ENCODE data around the gene JAK2.
"Not testable (repeated sequence)": the region's sequence is repeated elsewhere in the genome, so short reads cannot be mapped to it uniquely, and the experiment has no call there.

JAK2 gene

DNA sequence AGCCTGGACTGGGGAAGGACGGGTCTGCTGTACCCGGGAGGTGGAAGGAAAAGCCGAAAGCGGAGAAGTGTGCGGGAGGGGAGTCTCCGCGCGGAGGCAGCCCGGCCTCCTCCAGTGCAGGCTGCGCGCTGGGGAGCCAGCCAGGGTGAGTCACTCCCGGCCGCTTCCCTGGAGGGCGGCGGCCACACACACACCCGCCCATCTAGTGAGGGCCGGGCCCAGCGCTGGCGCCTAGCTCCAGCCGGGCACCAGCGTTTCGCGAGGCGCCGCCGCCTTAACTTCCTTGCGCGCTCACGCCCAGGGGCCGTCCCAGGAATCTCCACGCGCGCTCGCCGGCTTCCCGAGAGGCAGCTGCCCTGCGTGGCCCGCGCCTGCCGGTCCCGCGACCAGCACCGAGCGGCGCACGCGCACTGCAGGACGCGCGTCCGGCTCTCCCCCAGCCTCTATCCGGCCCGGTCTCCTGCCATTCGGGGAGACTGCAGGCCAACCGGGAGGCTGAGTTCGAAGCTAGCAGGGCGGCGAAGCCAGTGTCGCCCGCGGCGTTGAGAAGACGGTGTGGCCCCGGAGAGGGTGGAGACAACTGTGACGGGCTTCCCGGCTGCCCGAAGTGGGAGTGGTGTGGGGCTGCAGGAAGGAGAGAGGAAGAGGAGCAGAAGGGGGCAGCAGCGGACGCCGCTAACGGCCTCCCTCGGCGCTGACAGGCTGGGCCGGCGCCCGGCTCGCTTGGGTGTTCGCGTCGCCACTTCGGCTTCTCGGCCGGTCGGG is at the start of gene JAK2:
JAK2 (plus strand) TSS at position 652 of the 765 bp plus-strand sequence. CDS start 36,716 bp downstream, outside the sequence.
- DNase-seq (ENCODE audit: insufficient read length, low spot score) (peak; percentile 75), FAIRE-seq (peak; percentile 91)
- peak; percentile 50; the same call in 1 of the 2 replicates for TF ChIP-seq POLR2A (IDR thresholded peaks at IDR 0.05; ENCODE audit: low read depth, low read length)

DNA sequence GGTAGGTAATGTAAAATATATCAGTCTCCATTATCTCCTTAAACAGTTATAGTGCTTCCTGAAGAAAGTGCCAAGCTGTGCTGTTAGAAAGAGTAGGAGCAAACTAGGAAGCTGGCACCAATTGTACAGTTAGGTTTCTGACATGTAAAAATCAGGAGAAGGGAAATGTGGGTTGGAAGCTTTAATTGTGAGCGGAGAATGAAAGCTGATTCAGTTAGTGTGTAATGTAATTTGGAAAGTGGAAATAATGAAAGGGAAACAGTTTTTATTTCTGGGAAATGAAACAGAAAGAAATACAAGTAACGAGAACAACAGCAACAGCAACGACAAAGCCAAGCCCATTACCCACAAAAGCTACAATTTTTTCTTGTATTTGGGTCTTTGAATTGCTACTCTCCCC is 48.8 kb upstream of the JAK2 start:
- FAIRE-seq (no peak), DNase-seq (ENCODE audit: insufficient read length, low spot score) (no peak)
- no peak for TF ChIP-seq POLR2A (IDR thresholded peaks at IDR 0.05; ENCODE audit: low read depth, low read length)

DNA sequence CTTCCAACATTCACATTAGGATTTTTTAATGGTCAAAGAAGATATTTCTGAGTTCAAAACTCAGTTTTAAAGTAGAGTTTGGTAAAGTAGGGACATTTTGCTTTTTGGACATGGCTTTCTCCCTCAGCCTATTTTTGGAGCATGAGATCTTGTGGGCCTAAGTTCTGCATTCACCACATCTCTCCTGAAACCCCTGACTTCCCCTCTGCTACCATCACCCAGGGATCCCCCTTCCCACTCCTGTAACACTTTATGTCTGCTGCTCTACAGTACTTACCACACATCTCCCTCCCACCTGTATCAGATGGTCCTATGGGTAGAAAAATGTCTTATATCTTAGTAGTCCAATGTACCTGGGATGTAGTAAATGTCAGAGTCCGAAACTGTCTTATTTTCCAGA is 48.2 kb upstream of the JAK2 start:
- DNase-seq (ENCODE audit: insufficient read length, low spot score): no peak
- TF ChIP-seq POLR2A (IDR thresholded peaks at IDR 0.05; ENCODE audit: low read depth, low read length): no peak
- no peak for FAIRE-seq

DNA sequence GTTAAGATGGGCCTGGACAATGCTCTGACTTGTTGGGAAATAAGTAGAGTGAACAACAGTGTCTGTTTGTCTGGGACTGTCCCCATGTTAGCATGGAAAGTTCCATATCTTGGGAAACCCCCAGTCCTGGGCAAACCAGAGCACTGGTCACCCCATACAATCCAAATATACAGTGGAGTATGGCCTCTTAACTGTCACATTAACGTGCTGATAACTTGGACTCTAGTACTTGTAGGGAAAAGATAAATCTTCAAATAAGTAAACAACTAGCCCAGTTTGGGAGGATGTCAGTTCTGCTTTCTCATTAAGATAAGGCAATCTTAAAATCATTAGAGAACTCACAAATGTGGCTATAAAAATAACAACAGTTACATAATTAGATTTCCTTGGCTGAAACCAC is 47.6 kb upstream of the JAK2 start:
- FAIRE-seq: no peak
- TF ChIP-seq POLR2A (IDR thresholded peaks at IDR 0.05; ENCODE audit: low read depth, low read length): no peak
- no peak for DNase-seq (ENCODE audit: insufficient read length, low spot score)

DNA sequence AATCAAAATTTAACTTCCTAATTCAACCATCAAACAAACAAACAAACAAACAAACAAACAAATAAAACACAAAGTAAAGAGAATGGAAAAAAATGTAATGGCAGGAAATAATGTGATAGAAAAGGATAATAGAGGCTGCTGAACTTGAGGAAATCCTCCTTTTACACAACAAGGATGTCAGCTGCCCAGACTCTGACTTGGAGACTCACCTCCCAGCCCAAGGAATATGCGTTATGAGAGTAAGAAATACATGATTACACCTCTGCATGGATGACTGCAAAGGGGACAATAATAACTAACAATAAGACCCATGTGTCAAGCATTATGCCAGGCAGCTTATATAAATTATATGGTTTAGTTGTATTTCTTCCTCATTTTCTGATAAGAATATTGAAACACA is 46.6 kb upstream of the JAK2 start:
- DNase-seq (ENCODE audit: insufficient read length, low spot score): no peak
- no peak for TF ChIP-seq POLR2A (IDR thresholded peaks at IDR 0.05; ENCODE audit: low read depth, low read length)
- FAIRE-seq: peak; percentile 45

DNA sequence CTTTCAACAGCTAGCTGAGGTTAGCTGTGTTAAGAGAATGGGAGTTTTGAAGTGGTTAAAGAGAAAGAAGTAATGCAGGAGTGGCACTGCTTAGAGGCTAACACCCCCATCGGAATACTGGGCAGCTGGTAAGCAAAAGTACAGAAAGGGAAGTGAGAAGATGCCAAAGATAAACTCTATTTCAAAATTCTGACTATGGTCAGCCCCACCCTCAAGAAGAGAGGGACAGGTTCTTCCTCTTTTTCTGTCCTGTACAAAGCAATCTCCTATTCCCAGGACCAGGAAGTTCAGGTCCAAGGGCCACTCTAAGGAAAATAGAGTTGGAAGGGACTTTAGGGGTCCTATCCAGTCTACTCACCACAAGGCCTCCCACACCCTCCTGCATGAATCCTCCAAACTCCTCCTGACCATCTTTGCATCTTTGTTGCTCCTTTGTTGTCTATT is 45.9 kb upstream of the JAK2 start:
- no peak for TF ChIP-seq POLR2A (IDR thresholded peaks at IDR 0.05; ENCODE audit: low read depth, low read length)
- no peak for DNase-seq (ENCODE audit: insufficient read length, low spot score)
- FAIRE-seq: no peak

DNA sequence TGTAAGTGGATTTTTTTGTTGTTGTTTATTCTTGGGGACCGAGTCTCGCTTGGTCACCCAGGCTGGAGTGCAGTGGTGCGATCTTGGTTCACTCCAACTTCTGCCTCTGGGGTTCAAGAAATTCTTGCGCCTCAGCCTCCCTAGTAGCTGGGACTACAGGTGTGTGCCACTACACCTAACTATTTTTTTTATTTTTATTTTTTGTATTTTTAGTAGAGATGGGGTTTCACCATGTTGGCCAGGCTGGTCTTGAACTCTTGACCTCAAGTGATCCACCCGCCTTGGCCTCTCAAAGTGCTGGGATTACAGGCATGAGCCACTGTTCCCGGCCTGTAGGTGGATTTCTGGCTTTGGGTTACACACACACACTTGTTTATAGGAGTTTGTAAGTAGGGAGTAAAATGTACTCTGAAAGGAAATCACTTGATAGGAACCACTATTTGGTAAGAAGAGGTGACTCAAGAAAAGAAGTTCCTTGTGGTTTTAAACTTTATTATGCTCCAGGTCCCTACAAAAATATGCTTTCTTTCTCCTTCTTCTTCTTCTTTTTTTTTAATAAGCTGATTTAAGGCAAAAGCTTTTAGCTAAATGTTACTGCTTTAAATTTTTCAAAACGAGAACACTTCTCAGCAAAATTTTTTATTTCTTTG is 42.9 kb upstream of the JAK2 start:
- not testable (repeated sequence) for DNase-seq (ENCODE audit: insufficient read length, low spot score); FAIRE-seq

DNA sequence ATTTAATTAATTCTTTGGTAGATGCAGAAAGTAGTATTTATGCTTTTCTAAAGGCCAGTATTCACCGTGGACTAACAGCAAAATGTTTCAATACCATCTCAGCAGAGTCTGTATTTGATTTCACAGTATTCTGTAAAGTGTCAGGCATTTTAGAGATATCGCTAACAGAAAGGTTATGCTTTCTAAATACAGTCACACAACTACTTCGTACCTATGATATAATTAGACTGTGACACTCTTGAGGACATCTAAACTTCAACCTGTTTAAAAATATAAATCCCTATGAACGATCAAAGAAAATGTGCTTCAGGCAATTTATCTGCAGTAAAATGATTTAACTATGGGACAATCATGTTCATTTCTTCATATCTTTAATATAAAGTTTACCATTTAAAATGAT is 41.7 kb upstream of the JAK2 start:
- no peak for TF ChIP-seq POLR2A (IDR thresholded peaks at IDR 0.05; ENCODE audit: low read depth, low read length)
- FAIRE-seq (no peak), DNase-seq (ENCODE audit: insufficient read length, low spot score) (no peak)

DNA sequence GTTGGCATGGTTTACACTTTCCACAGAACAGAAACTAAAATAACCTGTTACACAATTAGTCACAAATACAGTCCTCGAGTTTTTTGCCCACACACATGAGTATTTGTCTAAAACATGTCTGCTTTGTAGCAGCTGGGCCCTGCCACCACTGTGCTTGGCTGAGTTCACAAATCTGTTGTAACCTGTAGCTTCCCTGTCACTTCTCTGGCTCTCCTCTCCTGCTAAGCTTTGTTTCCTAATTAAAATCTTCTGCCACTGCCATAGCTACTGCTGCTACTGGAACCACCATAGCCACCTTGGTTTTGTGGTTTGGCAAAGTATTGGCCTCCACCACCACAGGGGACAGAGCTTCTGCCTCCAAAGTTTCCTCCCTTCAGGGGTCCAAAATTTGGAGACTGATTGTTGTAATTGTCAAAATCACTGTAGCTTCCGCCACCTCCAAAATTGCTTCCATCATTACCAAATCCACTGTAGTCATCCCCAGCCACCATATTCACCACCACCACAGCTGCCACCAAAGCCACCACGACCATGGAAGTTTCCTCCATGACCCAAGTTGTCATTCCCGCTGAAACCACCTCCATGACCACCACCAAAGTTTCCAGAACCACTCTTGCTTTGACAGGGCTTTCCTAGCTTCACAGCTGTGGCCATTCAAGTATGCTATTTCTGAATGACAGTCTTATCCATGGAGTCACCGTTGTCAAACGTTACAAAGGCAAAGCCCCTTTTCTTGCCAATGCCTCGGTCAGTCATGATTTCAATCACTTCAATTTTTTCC is 40.5 kb upstream of the JAK2 start:
- not testable (repeated sequence) for FAIRE-seq; DNase-seq (ENCODE audit: insufficient read length, low spot score)

DNA sequence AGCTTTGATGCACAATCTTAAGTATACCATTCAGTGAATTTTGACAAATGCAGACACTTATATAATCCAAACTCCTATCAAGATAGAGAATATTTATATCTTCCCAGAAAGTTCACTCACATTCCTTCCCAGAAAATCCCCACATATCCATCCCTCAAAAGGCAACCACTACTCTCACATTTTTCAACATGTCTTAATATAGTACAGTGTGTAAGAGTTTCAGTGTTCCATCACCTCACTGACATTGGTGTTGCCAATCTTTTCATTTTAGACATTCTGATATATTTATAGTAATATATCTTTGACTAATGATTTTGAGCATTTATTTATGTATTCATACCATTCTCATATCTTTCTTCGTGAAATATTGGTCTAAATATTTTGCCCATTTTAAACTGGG is 38.1 kb upstream of the JAK2 start:
- DNase-seq (ENCODE audit: insufficient read length, low spot score): no peak
- TF ChIP-seq POLR2A (IDR thresholded peaks at IDR 0.05; ENCODE audit: low read depth, low read length): no peak
- no peak for FAIRE-seq

DNA sequence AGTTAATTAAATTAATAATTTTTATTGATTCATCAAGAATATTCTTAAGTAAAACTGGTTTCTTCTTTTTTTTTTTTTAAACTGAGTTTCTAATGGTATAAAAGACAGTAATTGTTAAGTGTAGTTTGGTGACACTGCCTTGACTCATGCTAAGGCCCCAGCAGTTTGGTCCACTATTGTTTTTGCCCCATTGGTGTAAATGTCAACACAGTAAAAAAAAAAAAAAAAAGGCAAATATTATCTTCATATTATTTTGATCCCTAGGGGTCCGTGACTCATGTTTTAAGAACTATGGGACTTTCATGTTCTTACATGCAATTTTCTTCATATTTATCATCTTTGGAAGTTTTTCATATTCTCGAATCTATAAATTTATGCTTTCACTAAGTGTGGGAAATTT is 29.2 kb upstream of the JAK2 start:
- FAIRE-seq: no peak
- DNase-seq (ENCODE audit: insufficient read length, low spot score): no peak
- TF ChIP-seq POLR2A (IDR thresholded peaks at IDR 0.05; ENCODE audit: low read depth, low read length): no peak

DNA sequence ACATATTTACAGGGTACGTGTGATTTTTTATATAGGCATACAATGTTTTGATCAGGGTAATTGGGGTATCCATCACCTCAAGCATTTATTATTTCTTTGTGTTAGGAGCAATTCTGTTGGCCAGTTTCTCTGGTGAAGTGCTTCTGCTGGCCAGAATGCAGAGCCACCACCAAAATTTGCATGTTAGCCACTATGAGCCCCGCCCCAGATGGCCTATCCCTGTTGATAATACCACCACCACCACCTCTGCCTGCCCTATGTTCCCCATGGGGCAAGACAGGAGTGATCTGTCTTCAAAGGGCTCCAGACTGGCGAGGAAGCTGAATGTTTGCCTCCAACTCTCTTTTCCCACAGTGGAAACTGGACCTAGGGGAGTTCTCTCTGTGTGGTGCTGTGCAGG is 26.0 kb upstream of the JAK2 start:
- FAIRE-seq (no peak), DNase-seq (ENCODE audit: insufficient read length, low spot score) (no peak)
- TF ChIP-seq POLR2A (IDR thresholded peaks at IDR 0.05; ENCODE audit: low read depth, low read length): no peak

DNA sequence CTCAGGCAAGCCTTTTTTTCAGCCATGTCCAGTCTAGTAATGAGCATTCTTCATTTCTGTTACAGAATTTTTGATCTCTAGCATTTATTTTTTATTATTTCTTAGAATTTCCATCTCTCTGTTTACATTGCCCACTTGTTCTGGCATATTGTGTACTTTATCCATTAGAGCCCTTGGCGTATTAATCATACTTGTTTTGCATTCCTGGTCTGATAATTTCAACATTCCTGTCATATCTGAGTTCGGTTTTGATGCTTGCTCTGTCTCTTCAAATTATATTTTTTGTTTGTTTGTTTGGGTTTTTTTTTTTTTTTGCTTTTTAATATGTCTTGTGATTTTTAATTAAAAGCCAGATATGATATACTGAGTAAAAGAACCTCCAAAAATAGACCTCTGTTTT is 23.0 kb upstream of the JAK2 start:
- no peak for FAIRE-seq
- DNase-seq (ENCODE audit: insufficient read length, low spot score): no peak
- TF ChIP-seq POLR2A (IDR thresholded peaks at IDR 0.05; ENCODE audit: low read depth, low read length): no peak

DNA sequence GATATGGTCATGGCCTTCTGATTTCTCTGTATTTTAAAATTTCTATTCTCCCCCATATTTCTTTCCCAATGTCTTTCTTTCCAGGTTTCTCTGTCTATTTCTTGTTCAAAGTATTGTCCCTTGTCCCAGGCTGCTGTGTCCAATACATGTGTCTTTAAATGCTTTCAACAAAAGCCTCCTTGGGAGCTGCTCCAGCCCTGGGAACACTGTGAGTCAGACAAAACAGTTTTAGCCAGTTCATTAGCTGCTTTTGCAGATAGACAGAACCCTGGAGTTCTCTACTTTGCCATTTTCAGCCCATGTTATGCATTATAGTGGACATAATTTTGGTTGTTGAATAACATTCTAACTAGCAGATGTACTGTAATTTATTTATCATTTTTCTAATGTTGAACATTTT is 20.5 kb upstream of the JAK2 start:
- TF ChIP-seq POLR2A (IDR thresholded peaks at IDR 0.05; ENCODE audit: low read depth, low read length): no peak
- FAIRE-seq (no peak), DNase-seq (ENCODE audit: insufficient read length, low spot score) (no peak)
